MCF 10A (cell line): ENCODE data around the gene CAP2. TPM values are rescaled to one million over a fixed set of nuclear protein-coding genes. Genes with fewer than 3 reads are reported as not detected.

Source experiments
- BruUV-seq: library from RNA; stranded (reverse); fragments of 400-500 nt; replicated peaks from 2 replicates; lab custom pipeline; 2021; lab: Mats Ljungman, UMichigan
- CTCF ChIA-PET: fragments of 300-600 bp; sonication (Branson Sonifier 250); formaldehyde crosslinking; extraction: SDS; loops from one replicate; lab custom pipeline; 2021; ENCODE audit warnings: antibody characterized with exemption, inconsistent platforms; lab: Yijun Ruan, JAX
- POLR2A ChIA-PET: fragments of 300-600, 350-650 bp; sonication (Branson Sonifier 250); formaldehyde crosslinking; extraction: SDS; loops from one replicate; lab custom pipeline; 2020; ENCODE audit warnings: antibody characterized with exemption, inconsistent platforms; lab: Yijun Ruan, JAX
- DNase-seq: peaks from one replicate; pipeline ENCODE4 v3.0.0-alpha.2; 2018; ENCODE audit not compliant: unreplicated experiment
- H3K27ac Mint-ChIP-seq: one replicate; pipeline ENCODE4 v1.8.0; 2022; ENCODE audit warnings: mild to moderate bottlenecking, low read depth, mixed read lengths; ENCODE audit not compliant: unreplicated experiment
- H3K27me3 Mint-ChIP-seq: one replicate; pipeline ENCODE4 v1.8.0; 2022; ENCODE audit warnings: mixed read lengths; ENCODE audit not compliant: insufficient read depth, unreplicated experiment
- H3K36me3 Mint-ChIP-seq: one replicate; pipeline ENCODE4 v1.8.0; 2022; ENCODE audit warnings: mild to moderate bottlenecking, moderate library complexity, mixed read lengths; ENCODE audit not compliant: insufficient read depth, unreplicated experiment
- H3K4me1 Mint-ChIP-seq: one replicate; pipeline ENCODE4 v1.8.0; 2022; ENCODE audit warnings: mixed read lengths; ENCODE audit not compliant: insufficient read depth, unreplicated experiment
- H3K4me3 Mint-ChIP-seq: one replicate; pipeline ENCODE4 v1.8.0; 2022; ENCODE audit warnings: mild to moderate bottlenecking, moderate library complexity, mixed read lengths; ENCODE audit not compliant: unreplicated experiment
- H3K9me3 Mint-ChIP-seq: one replicate; pipeline ENCODE4 v1.8.0; 2022; ENCODE audit warnings: mixed read lengths; ENCODE audit not compliant: unreplicated experiment
- CTCF ChIP-seq: fragments of 200-600 bp; IDR thresholded peaks from one replicate; pipeline ENCODE4 v1.8.0; 2022; ENCODE audit warnings: antibody characterized with exemption, mild to moderate bottlenecking; ENCODE audit not compliant: unreplicated experiment
- intact Hi-C: fragments of 100-400 bp; cut with micrococcal nuclease; formaldehyde crosslinking; loops from 2 replicates; pipeline ENCODE4 v1.14.1; 2022
- total RNA-seq: library from RNA; stranded (reverse); gene quantifications from 2 replicates; pipeline ENCODE4 v1.2.3, GENCODE V29; 2022

Gene CAP2
- total RNA-seq, 1 experiment from 2014 or later: 12.3 TPM

- intact Hi-C loops: no loop called here
- Mint-ChIP-seq H3K27ac (no peak overlapping the region), H3K27me3 (no peaks in the 10 kb centered on the region), H3K4me3 (no peak overlapping the region), H3K36me3 (peaks cover 6% of the 10 kb centered on the region), H3K4me1 (no peaks in the 10 kb centered on the region), H3K9me3 (no peaks in the 10 kb centered on the region)
- BruUV-seq: no TSS peak
- no peak for DNase-seq
- no peak for TF ChIP-seq CTCF
- ChIA-PET POLR2A (no interaction called here), CTCF (interaction anchor here (0.7 kb wide), 1 partner anchor 11 kb away, joined by 3 read pairs; no protein-coding TSS in a partner anchor)
These were observed 57.4 kb downstream of the CAP2 start for GRCh38 chr6:17450832-17451231.

GRCh38 chr6:17452096-17452495 lies 58.7 kb downstream of the CAP2 start:
- POLR2A ChIA-PET: no interaction called here

GRCh38 chr6:17454316-17455005 lies 61.1 kb downstream of the CAP2 start:
- DNase-seq: no peak
- no TSS peak for BruUV-seq
- Mint-ChIP-seq H3K36me3 (peaks cover 11% of the 10 kb centered on the region), H3K27ac (no peak overlapping the region), H3K4me1 (no peaks in the 10 kb centered on the region), H3K4me3 (no peak overlapping the region), H3K9me3 (no peaks in the 10 kb centered on the region), H3K27me3 (no peaks in the 10 kb centered on the region)
- ChIA-PET CTCF (no interaction called here), POLR2A (interaction anchor here (0.9 kb wide), 1 partner anchor 114 kb away, joined by 4 read pairs; no protein-coding TSS in a partner anchor)
- no peak for TF ChIP-seq CTCF
- intact Hi-C loops: no loop called here

More at GRCh38 chr6:17452096-17452495, 58.7 kb downstream of the CAP2 start:
- H3K9me3 Mint-ChIP-seq: no peaks in the 10 kb centered on the region
- H3K36me3 Mint-ChIP-seq: peaks cover 11% of the 10 kb centered on the region
- CTCF ChIA-PET: interaction anchor here (0.8 kb wide), 1 partner anchor 11 kb away, joined by 3 read pairs; no protein-coding TSS in a partner anchor
- H3K27me3 Mint-ChIP-seq: no peaks in the 10 kb centered on the region
- no peak for DNase-seq
- TF ChIP-seq CTCF: no peak
- intact Hi-C loops: no loop called here
- no peak overlapping the region for H3K4me3 Mint-ChIP-seq
- no peaks in the 10 kb centered on the region for H3K4me1 Mint-ChIP-seq
- H3K27ac Mint-ChIP-seq: no peak overlapping the region
- no TSS peak for BruUV-seq

- CTCF ChIA-PET: interaction anchor here (0.7 kb wide), 2 partner anchors 49 to 265 kb away, joined by 3 read pairs; no protein-coding TSS in a partner anchor
These were observed 62.5 kb downstream of the CAP2 start for GRCh38 chr6:17455919-17456318.

More at GRCh38 chr6:17455919-17456318, 62.5 kb downstream of the CAP2 start:
- H3K4me1 Mint-ChIP-seq: no peaks in the 10 kb centered on the region
- no peak overlapping the region for H3K4me3 Mint-ChIP-seq
- POLR2A ChIA-PET: no interaction called here
- no peaks in the 10 kb centered on the region for H3K27me3 Mint-ChIP-seq
- no TSS peak for BruUV-seq
- peaks cover 11% of the 10 kb centered on the region for H3K36me3 Mint-ChIP-seq
- no peak for DNase-seq
- no peak overlapping the region for H3K27ac Mint-ChIP-seq
- H3K9me3 Mint-ChIP-seq: no peaks in the 10 kb centered on the region
- intact Hi-C loops: no loop called here
- TF ChIP-seq CTCF: no peak
